Neural progenitor cell (in vitro differentiated cells): ENCODE results near the gene ESYT2. TPM values are rescaled to one million over a fixed set of nuclear protein-coding genes. Genes with fewer than 3 reads are reported as not detected.

Experiments used
- DNase-seq: peaks from one replicate; pipeline ENCODE4 v3.0.0-alpha.2; 2016; ENCODE audit warnings: low spot score
- H2AFZ ChIP-seq: fragments of 200-600 bp; sonication (generic); replicated peaks from 2 replicates; pipeline ENCODE4 v1.6.1; 2016; ENCODE audit warnings: antibody characterized with exemption
- H3F3A ChIP-seq: fragments of 200-600 bp; sonication (generic); 2 replicates; pipeline ENCODE4 v1.6.1; 2016; ENCODE audit warnings: antibody characterized with exemption, low read depth
- H3K27ac ChIP-seq: fragments of 200-600 bp; sonication (generic); 2 replicates; pipeline ENCODE4 v1.5.1; 2016; ENCODE audit warnings: mild to moderate bottlenecking
- H3K27me3 ChIP-seq: fragments of 200-600 bp; sonication (generic); 2 replicates; pipeline ENCODE4 v1.6.1; 2016; ENCODE audit warnings: mild to moderate bottlenecking, moderate library complexity
- H3K36me3 ChIP-seq: fragments of 200-600 bp; sonication (generic); 2 replicates; pipeline ENCODE4 v1.5.1; 2016
- H3K4me1 ChIP-seq: fragments of 200-600 bp; sonication (generic); 2 replicates; pipeline ENCODE4 v1.6.1; 2016; ENCODE audit warnings: mixed run types
- H3K4me2 ChIP-seq: fragments of 200-600 bp; sonication (generic); 2 replicates; pipeline ENCODE4 v1.6.1; 2016
- H3K4me3 ChIP-seq: fragments of 200-600 bp; sonication (generic); 2 replicates; pipeline ENCODE4 v1.5.1; 2016
- H3K79me2 ChIP-seq: fragments of 200-600 bp; sonication (generic); 2 replicates; pipeline ENCODE4 v1.6.1; 2016; ENCODE audit warnings: low read depth
- H3K9ac ChIP-seq: fragments of 200-600 bp; sonication (generic); 2 replicates; pipeline ENCODE4 v1.6.1; 2016
- H3K9me3 ChIP-seq: fragments of 200-600 bp; sonication (generic); 2 replicates; pipeline ENCODE4 v1.5.1; 2016; ENCODE audit warnings: low read depth
- H4K20me1 ChIP-seq: fragments of 200-600 bp; sonication (generic); 2 replicates; pipeline ENCODE4 v1.6.1; 2016; ENCODE audit warnings: low read depth
- H3K27ac Mint-ChIP-seq: 3 replicates; pipeline ENCODE4 v1.8.0; 2021; ENCODE audit warnings: mixed read lengths
- H3K27me3 Mint-ChIP-seq: 2 replicates; pipeline ENCODE4 v1.8.0; 2022; ENCODE audit warnings: low read depth, mild to moderate bottlenecking, inconsistent platforms, moderate library complexity, mixed read lengths; ENCODE audit not compliant: insufficient read depth
- H3K36me3 Mint-ChIP-seq: 3 replicates; pipeline ENCODE4 v1.8.0; 2021; ENCODE audit warnings: mixed read lengths
- H3K4me1 Mint-ChIP-seq: 3 replicates; pipeline ENCODE4 v1.8.0; 2021; ENCODE audit warnings: mixed read lengths
- H3K4me3 Mint-ChIP-seq: 3 replicates; pipeline ENCODE4 v1.8.0; 2021; ENCODE audit warnings: mild to moderate bottlenecking, moderate library complexity, mixed read lengths
- H3K9me3 Mint-ChIP-seq: 3 replicates; pipeline ENCODE4 v1.8.0; 2020; ENCODE audit warnings: mixed read lengths
- EZH2 ChIP-seq: fragments of 200-600 bp; sonication (generic); IDR thresholded peaks from 2 replicates; pipeline ENCODE4 v1.6.1; 2017; ENCODE audit warnings: antibody characterized with exemption, mild to moderate bottlenecking, moderate library complexity
- EZH2phosphoT487 ChIP-seq: fragments of 200-600 bp; sonication (generic); IDR thresholded peaks from 2 replicates; pipeline ENCODE4 v1.6.1; 2017; ENCODE audit warnings: antibody characterized with exemption
- total RNA-seq: library from RNA; depleted of rRNA; stranded (reverse); fragments of >200 nt; gene quantifications from 2 replicates; pipeline ENCODE4 v1.2.3, GENCODE V29; 2015; ENCODE audit warnings: low replicate concordance
- TF ChIP-seq, protein P1 (sequence below): fragments of 200-600 bp; sonication (generic); IDR thresholded peaks from 2 replicates; pipeline ENCODE4 v1.5.1; 2017; ENCODE audit warnings: antibody characterized with exemption, mild to moderate bottlenecking

ESYT2 gene
- total RNA-seq, 1 donor from 2014 or later: 33.4 TPM

DNA sequence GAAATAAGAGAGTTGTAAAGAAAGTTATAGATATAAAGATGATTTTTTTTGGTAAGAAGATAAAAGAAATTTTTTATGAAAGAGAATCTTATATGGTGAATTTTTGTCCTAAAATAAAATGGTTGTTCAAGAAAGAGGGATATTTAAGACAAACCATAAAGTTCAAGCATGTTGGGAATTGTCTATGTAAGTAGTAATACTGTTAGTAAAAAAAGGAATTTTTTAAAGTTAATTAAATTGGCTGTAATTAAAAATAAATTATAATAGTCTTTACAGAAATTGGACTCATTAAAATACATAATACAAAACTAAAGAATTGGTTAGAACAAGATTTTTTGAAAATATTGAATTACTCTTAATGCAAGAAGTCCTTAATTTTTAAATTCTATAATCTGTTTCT, 17.0 kb upstream of the ESYT2 start:
- no peak overlapping the region for H3K4me3 ChIP-seq
- no peaks in the 10 kb centered on the region for H3K36me3 ChIP-seq
- no peaks in the 10 kb centered on the region for H3K27me3 ChIP-seq
- no peaks in the 10 kb centered on the region for H4K20me1 ChIP-seq
- H3K4me3 Mint-ChIP-seq: no peak overlapping the region
- peaks cover 14% of the 10 kb centered on the region for H3K9me3 Mint-ChIP-seq
- DNase-seq: no peak
- H3K9ac ChIP-seq: no peak overlapping the region
- no peak overlapping the region for H2AFZ ChIP-seq
- H3K79me2 ChIP-seq: no peaks in the 10 kb centered on the region
- H3K4me1 Mint-ChIP-seq: peaks cover 7% of the 10 kb centered on the region
- peaks cover 12% of the 10 kb centered on the region for H3K27me3 Mint-ChIP-seq
- no peaks in the 10 kb centered on the region for H3F3A ChIP-seq
- H3K9me3 ChIP-seq: peaks cover 23% of the 10 kb centered on the region
- no peak overlapping the region for H3K4me2 ChIP-seq
- TF ChIP-seq, protein P1, sequence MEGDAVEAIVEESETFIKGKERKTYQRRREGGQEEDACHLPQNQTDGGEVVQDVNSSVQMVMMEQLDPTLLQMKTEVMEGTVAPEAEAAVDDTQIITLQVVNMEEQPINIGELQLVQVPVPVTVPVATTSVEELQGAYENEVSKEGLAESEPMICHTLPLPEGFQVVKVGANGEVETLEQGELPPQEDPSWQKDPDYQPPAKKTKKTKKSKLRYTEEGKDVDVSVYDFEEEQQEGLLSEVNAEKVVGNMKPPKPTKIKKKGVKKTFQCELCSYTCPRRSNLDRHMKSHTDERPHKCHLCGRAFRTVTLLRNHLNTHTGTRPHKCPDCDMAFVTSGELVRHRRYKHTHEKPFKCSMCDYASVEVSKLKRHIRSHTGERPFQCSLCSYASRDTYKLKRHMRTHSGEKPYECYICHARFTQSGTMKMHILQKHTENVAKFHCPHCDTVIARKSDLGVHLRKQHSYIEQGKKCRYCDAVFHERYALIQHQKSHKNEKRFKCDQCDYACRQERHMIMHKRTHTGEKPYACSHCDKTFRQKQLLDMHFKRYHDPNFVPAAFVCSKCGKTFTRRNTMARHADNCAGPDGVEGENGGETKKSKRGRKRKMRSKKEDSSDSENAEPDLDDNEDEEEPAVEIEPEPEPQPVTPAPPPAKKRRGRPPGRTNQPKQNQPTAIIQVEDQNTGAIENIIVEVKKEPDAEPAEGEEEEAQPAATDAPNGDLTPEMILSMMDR: no peak
- TF ChIP-seq EZH2phosphoT487 (no peak), EZH2 (no peak)
- H3K36me3 Mint-ChIP-seq: no peaks in the 10 kb centered on the region
- H3K27ac ChIP-seq: no peak overlapping the region
- no peaks in the 10 kb centered on the region for H3K4me1 ChIP-seq
- H3K27ac Mint-ChIP-seq: no peak overlapping the region

GRCh38 chr7:158843771-158844170, 14.5 kb upstream of the ESYT2 start:
- peaks cover 7% of the 10 kb centered on the region for H3K4me1 Mint-ChIP-seq
- no peaks in the 10 kb centered on the region for H3K4me1 ChIP-seq
- TF ChIP-seq EZH2phosphoT487: no peak
- no peak for TF ChIP-seq EZH2
- TF ChIP-seq, protein P1: no peak
- H4K20me1 ChIP-seq: no peaks in the 10 kb centered on the region
- no peaks in the 10 kb centered on the region for H3K27me3 ChIP-seq
- no peak overlapping the region for H3K4me3 Mint-ChIP-seq
- no peaks in the 10 kb centered on the region for H3K36me3 ChIP-seq
- H3K4me3 ChIP-seq: no peak overlapping the region
- no peak overlapping the region for H3K4me2 ChIP-seq
- no peak overlapping the region for H3K27ac ChIP-seq
- H3F3A ChIP-seq: no peaks in the 10 kb centered on the region
- peaks cover 23% of the 10 kb centered on the region for H3K9me3 ChIP-seq
- H3K27ac Mint-ChIP-seq: no peak overlapping the region
- H3K36me3 Mint-ChIP-seq: no peaks in the 10 kb centered on the region
- DNase-seq: no peak
- no peak overlapping the region for H3K9ac ChIP-seq
- H3K79me2 ChIP-seq: no peaks in the 10 kb centered on the region
- H3K27me3 Mint-ChIP-seq: peaks cover 12% of the 10 kb centered on the region
- H3K9me3 Mint-ChIP-seq: peaks cover 11% of the 10 kb centered on the region
- peak overlapping the region; percentile 72 for H2AFZ ChIP-seq

GRCh38 chr7:158842486-158842885, 13.2 kb upstream of the ESYT2 start:
- Histone ChIP-seq H3K79me2 (no peaks in the 10 kb centered on the region), H4K20me1 (no peaks in the 10 kb centered on the region), H3K27me3 (no peaks in the 10 kb centered on the region), H2AFZ (no peak overlapping the region), H3K4me2 (no peak overlapping the region), H3K27ac (no peak overlapping the region), H3K9me3 (peaks cover 23% of the 10 kb centered on the region), H3K9ac (no peak overlapping the region), H3K4me3 (no peak overlapping the region), H3K4me1 (no peaks in the 10 kb centered on the region), H3K36me3 (no peaks in the 10 kb centered on the region), H3F3A (no peaks in the 10 kb centered on the region)
- TF ChIP-seq EZH2phosphoT487: no peak
- TF ChIP-seq EZH2: no peak
- TF ChIP-seq, protein P1: no peak
- H3K36me3 Mint-ChIP-seq: no peaks in the 10 kb centered on the region
- H3K27me3 Mint-ChIP-seq: peaks cover 12% of the 10 kb centered on the region
- no peak for DNase-seq
- no peak overlapping the region for H3K27ac Mint-ChIP-seq
- H3K4me3 Mint-ChIP-seq: no peak overlapping the region
- peaks cover 3% of the 10 kb centered on the region for H3K9me3 Mint-ChIP-seq
- H3K4me1 Mint-ChIP-seq: peaks cover 7% of the 10 kb centered on the region
